ENCODE measurements around the gene TYMP. TPM values are rescaled to one million over a fixed set of nuclear protein-coding genes. Genes with fewer than 3 reads are reported as not detected.

TYMP gene
- total and polyA plus RNA-seq, 2 donors (not counting 3 experiments of a cell fraction or from before 2014, with no cell fraction given) = 2.0 to 2.4 TPM

- Histone ChIP-seq H3K79me2 (ENCODE audit: control insufficient read depth, insufficient read depth, low read length) (no peaks in the 10 kb centered on the region), H3K27ac (ENCODE audit: insufficient read depth, low read depth, low read length) (no peak overlapping the region), H3K9me3 (replicated peaks; ENCODE audit: control insufficient read depth, insufficient read depth, low read length) (no peaks in the 10 kb centered on the region), H3K36me3 (ENCODE audit: control insufficient read depth in 2 of 2, extremely low read depth in 1 of 2, insufficient read depth in 2 of 2, low read length in 2 of 2) (no peaks in the 10 kb centered on the region), H2AFZ (ENCODE audit: low read depth, low read length) (no peak overlapping the region), H4K20me1 (replicated peaks; ENCODE audit: control insufficient read depth, extremely low read depth, insufficient read depth, low read length) (no peaks in the 10 kb centered on the region), H3K9me1 (replicated peaks; ENCODE audit: control insufficient read depth, extremely low read depth, insufficient read depth, low read length) (no peaks in the 10 kb centered on the region), H3K4me1 (ENCODE audit: control insufficient read depth, extremely low read depth, insufficient read depth, low read length) (peaks cover 23% of the 10 kb centered on the region), H3K4me2 (ENCODE audit: insufficient read depth, low read length) (peak overlapping the region; percentile 72), H3K9ac (replicated peaks; ENCODE audit: extremely low read depth, insufficient read depth, low read length) (no peak overlapping the region), H3K4me3 (replicated peaks in 1 of 3; ENCODE audit: insufficient read depth in 1 of 3, low read depth in 1 of 3, low read length in 3 of 3) (no peak overlapping the region), H3K27me3 (ENCODE audit: control insufficient read depth in 2 of 2, insufficient read depth in 2 of 2, low read length in 2 of 2) (peaks cover 3 to 13% of the 10 kb centered on the region in 2 experiments)
- intact Hi-C loops (cut with micrococcal nuclease) (no loop called here), dilution Hi-C loops (cut with MboI; ENCODE audit: extremely low pct_ligation_motif_present, low sequenced_read_pairs) (no loop called here)
- FAIRE-seq (peak; percentile 62), DNase-seq (ENCODE audit: low read depth, low spot score) (peak; percentile 27)
- ChIA-PET POLR2A (no interaction called here), CTCF (interaction anchor here (0.5 to 1.7 kb wide), 2 partner anchors 26 to 89 kb away, joined by 3 to 10 read pairs; no protein-coding TSS in a partner anchor)
- no peak for TF ChIP-seq POLR2A (IDR thresholded peaks at IDR 0.05; ENCODE audit: low read depth, low read length)
- TF ChIP-seq EZH2 (IDR thresholded peaks at IDR 0.05; ENCODE audit: borderline replicate concordance, low read depth, low read length, severe bottlenecking) = no peak
- TF ChIP-seq GATA2 (IDR thresholded peaks at IDR 0.05; ENCODE audit: insufficient read depth, insufficient read length, low read depth, low read length) = no peak
- TF ChIP-seq JUN (IDR thresholded peaks at IDR 0.05; ENCODE audit: borderline replicate concordance, insufficient read depth, insufficient read length, low read depth) = no peak
- no peak for TF ChIP-seq MAX (IDR thresholded peaks at IDR 0.05; ENCODE audit: insufficient read depth, insufficient read length)
- no peak for TF ChIP-seq POLR2AphosphoS5 (IDR thresholded peaks at IDR 0.05; ENCODE audit: insufficient read depth, low read depth, low read length)
- TF ChIP-seq FOS (IDR thresholded peaks at IDR 0.05; ENCODE audit: borderline replicate concordance, insufficient read depth, low read length) = no peak
- no TSS peak for BruUV-seq (replicated peaks)
These were observed 1.2 kb upstream of the TYMP start for GRCh38 chr22:50530877-50531545.

- TF ChIP-seq FOS (IDR thresholded peaks at IDR 0.05; ENCODE audit: borderline replicate concordance, insufficient read depth, low read length) (no peak), POLR2AphosphoS5 (IDR thresholded peaks at IDR 0.05; ENCODE audit: insufficient read depth, low read depth, low read length) (no peak), JUN (IDR thresholded peaks at IDR 0.05; ENCODE audit: borderline replicate concordance, insufficient read depth, insufficient read length, low read depth) (no peak), MYC (IDR thresholded peaks at IDR 0.05; ENCODE audit: low read depth, low read length) (no peak), MAX (IDR thresholded peaks at IDR 0.05; ENCODE audit: insufficient read depth, insufficient read length) (no peak), GATA2 (IDR thresholded peaks at IDR 0.05; ENCODE audit: insufficient read depth, insufficient read length, low read depth, low read length) (no peak), EZH2 (IDR thresholded peaks at IDR 0.05; ENCODE audit: borderline replicate concordance, low read depth, low read length, severe bottlenecking) (no peak), POLR2A (IDR thresholded peaks at IDR 0.05; ENCODE audit: low read depth, low read length) (no peak), CTCF (IDR thresholded peaks at IDR 0.05; ENCODE audit: extremely low read depth in 1 of 2, insufficient read depth in 1 of 2, low read depth in 1 of 2, low read length in 2 of 2) (no peak)
- Histone ChIP-seq H2AFZ (ENCODE audit: low read depth, low read length) (peak overlapping the region; percentile 62), H3K4me3 (replicated peaks in 1 of 3; ENCODE audit: insufficient read depth in 1 of 3, low read depth in 1 of 3, low read length in 3 of 3) (peak overlapping the region in 1 of 3 experiments; percentile 14), H3K79me2 (ENCODE audit: control insufficient read depth, insufficient read depth, low read length) (no peaks in the 10 kb centered on the region), H3K9me3 (replicated peaks; ENCODE audit: control insufficient read depth, insufficient read depth, low read length) (no peaks in the 10 kb centered on the region), H3K36me3 (ENCODE audit: control insufficient read depth in 2 of 2, extremely low read depth in 1 of 2, insufficient read depth in 2 of 2, low read length in 2 of 2) (no peaks in the 10 kb centered on the region), H3K9ac (replicated peaks; ENCODE audit: extremely low read depth, insufficient read depth, low read length) (no peak overlapping the region), H3K4me2 (ENCODE audit: insufficient read depth, low read length) (peak overlapping the region; percentile 72), H3K4me1 (ENCODE audit: control insufficient read depth, extremely low read depth, insufficient read depth, low read length) (peaks cover 23% of the 10 kb centered on the region), H3K27me3 (ENCODE audit: control insufficient read depth in 2 of 2, insufficient read depth in 2 of 2, low read length in 2 of 2) (peaks cover 3 to 13% of the 10 kb centered on the region in 2 experiments), H3K27ac (ENCODE audit: insufficient read depth, low read depth, low read length) (no peak overlapping the region), H3K9me1 (replicated peaks; ENCODE audit: control insufficient read depth, extremely low read depth, insufficient read depth, low read length) (no peaks in the 10 kb centered on the region), H4K20me1 (replicated peaks; ENCODE audit: control insufficient read depth, extremely low read depth, insufficient read depth, low read length) (no peaks in the 10 kb centered on the region)
- dilution Hi-C loops (cut with MboI; ENCODE audit: extremely low pct_ligation_motif_present, low sequenced_read_pairs) (no loop called here), intact Hi-C loops (cut with micrococcal nuclease) (no loop called here)
- BruUV-seq (replicated peaks) = no TSS peak
- ChIA-PET CTCF (no interaction called here), POLR2A (no interaction called here)
- DNase-seq (ENCODE audit: low read depth, low spot score) = no peak
- no peak for FAIRE-seq
These were observed 716 bp upstream of the TYMP start for GRCh38 chr22:50530580-50530876.

Data from endothelial cell of umbilical vein (primary cell).